Muscle of back (tissue), 13 donors: ENCODE data around the gene IFT20. TPM values are rescaled to one million over a fixed set of nuclear protein-coding genes. Genes with fewer than 3 reads are reported as not detected.

Experiments
- DNase-seq, 3 donors: peaks; one replicate each; pipeline versions ENCODE4 v3.0.0 to v3.0.0-alpha.2; 2013
- long read RNA-seq, 9 donors: transcript quantifications; one replicate each; lab custom pipeline, GENCODE V29; 2026
- polyA plus RNA-seq, 10 donors: library from polyadenylated mRNA; unstranded; fragments of 120-200 nt; gene quantifications; one replicate each; pipeline ENCODE4 v1.2.1, GENCODE V29; 2013; ENCODE audit not compliant: insufficient read length in 10 of 10

The IFT20 gene, protein sequence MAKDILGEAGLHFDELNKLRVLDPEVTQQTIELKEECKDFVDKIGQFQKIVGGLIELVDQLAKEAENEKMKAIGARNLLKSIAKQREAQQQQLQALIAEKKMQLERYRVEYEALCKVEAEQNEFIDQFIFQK
- 10 to 100 TPM; 28.0 to 42.7 (median 32.9) TPM for polyA plus RNA-seq
- long read RNA-seq, donor 1, transcript IFT20-203 (5 exons, 825 nt), result major isoform, 6 of 18 reads
- long read RNA-seq, donor 1, partial matches to known transcripts, result 5 of 18 reads
- long read RNA-seq, donor 1, other reads (novel, unspliced or antisense), result 0 of 18 reads
- long read RNA-seq, donor 2, transcript IFT20-203 (5 exons, 825 nt), result major isoform, 6 of 14 reads
- long read RNA-seq, donor 2, partial matches to known transcripts, result 0 of 14 reads
- long read RNA-seq, donor 2, other reads (novel, unspliced or antisense), result 0 of 14 reads
- long read RNA-seq, donor 3, result 0 reads
- long read RNA-seq, donor 4, transcript IFT20-203 (5 exons, 825 nt), result major isoform, 9 of 14 reads
- long read RNA-seq, donor 4, partial matches to known transcripts, result 0 of 14 reads
- long read RNA-seq, donor 4, other reads (novel, unspliced or antisense), result 0 of 14 reads
- long read RNA-seq, donor 5, transcript IFT20-203 (5 exons, 825 nt), result major isoform, 19 of 36 reads
- long read RNA-seq, donor 5, transcript IFT20-213 (1 exons, 1,485 nt), result minor isoform, 8 of 36 reads
- long read RNA-seq, donor 5, partial matches to known transcripts, result 0 of 36 reads
- long read RNA-seq, donor 5, other reads (novel, unspliced or antisense), result 0 of 36 reads
- long read RNA-seq, donor 6, transcript IFT20-203 (5 exons, 825 nt), result major isoform, 7 of 13 reads
- long read RNA-seq, donor 6, partial matches to known transcripts, result 0 of 13 reads
- long read RNA-seq, donor 6, other reads (novel, unspliced or antisense), result 0 of 13 reads
- long read RNA-seq, donor 7, transcript IFT20-203 (5 exons, 825 nt), result major isoform, 6 of 20 reads
- long read RNA-seq, donor 7, transcript IFT20-213 (1 exons, 1,485 nt), result major isoform, 6 of 20 reads
- long read RNA-seq, donor 7, partial matches to known transcripts, result 0 of 20 reads
- long read RNA-seq, donor 7, other reads (novel, unspliced or antisense), result 0 of 20 reads
- long read RNA-seq, donor 8, transcript IFT20-203 (5 exons, 825 nt), result minor isoform, 6 of 20 reads
- long read RNA-seq, donor 8, transcript IFT20-213 (1 exons, 1,485 nt), result major isoform, 8 of 20 reads
- long read RNA-seq, donor 8, partial matches to known transcripts, result 0 of 20 reads
- long read RNA-seq, donor 8, other reads (novel, unspliced or antisense), result 0 of 20 reads
- long read RNA-seq, donor 9, partial matches to known transcripts, result 0 of 4 reads
- long read RNA-seq, donor 9, other reads (novel, unspliced or antisense), result 0 of 4 reads

DNA sequence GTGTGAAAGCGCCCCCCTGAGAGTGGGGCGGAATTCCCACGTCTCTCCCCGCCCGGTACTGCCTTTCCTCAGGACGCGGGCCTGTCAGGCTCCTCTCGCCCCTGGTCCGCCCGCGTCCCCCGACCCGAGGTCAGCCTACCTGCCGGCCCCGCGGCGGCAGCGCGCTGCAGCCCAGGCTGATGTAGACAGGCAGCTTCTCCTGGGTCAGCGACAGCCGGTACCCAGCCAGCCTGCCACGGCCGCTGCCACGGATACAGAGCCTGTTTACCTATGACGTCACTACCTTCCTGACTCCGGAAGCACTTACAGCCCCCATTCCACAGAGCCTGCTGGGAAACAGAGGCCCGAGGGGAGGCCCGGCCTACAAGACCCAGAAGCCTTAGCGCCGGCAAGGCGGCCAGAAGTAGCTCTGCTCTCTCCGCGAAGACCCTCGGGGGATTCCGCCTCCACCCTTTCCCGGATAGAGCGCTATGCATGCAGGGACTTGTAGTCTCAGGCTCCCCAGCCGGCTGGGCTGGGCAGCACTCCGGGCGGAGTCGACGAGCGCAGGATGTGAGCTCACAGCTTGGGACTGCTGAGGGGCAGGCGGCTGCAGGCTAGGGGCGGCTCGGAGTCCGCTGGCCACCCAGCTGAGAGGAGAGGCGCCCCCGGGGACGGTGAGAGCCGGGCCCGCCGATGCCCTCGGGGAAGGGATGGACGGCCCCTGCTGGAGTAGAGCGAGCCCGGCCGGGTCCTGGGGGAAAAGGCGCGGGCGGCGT, at the start of gene IFT20, which contains the start of gene TNFAIP1:
IFT20 (minus strand) TSS at position 272 of the 758 bp plus-strand sequence. CDS start 3,487 bp downstream, outside the sequence.
TNFAIP1 (plus strand) TSS at position 561 of the 758 bp plus-strand sequence. CDS start 3,761 bp downstream, outside the sequence.
- peak; percentile 100 for DNase-seq

DNA sequence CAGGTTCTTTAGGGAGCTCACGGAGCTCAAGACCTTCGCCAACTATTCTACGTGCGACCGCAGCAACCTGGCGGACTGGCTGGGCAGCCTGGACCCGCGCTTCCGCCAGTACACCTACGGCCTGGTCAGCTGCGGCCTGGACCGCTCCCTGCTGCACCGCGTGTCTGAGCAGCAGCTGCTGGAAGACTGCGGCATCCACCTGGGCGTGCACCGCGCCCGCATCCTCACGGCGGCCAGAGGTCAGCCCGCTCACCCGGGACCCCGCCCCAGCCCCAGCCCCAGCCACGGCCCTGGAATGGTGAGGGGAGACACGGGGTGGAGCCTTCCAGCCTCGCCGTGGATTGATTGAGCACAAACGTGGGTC, 49.7 kb upstream of the IFT20 start:
- no peak for DNase-seq

DNA sequence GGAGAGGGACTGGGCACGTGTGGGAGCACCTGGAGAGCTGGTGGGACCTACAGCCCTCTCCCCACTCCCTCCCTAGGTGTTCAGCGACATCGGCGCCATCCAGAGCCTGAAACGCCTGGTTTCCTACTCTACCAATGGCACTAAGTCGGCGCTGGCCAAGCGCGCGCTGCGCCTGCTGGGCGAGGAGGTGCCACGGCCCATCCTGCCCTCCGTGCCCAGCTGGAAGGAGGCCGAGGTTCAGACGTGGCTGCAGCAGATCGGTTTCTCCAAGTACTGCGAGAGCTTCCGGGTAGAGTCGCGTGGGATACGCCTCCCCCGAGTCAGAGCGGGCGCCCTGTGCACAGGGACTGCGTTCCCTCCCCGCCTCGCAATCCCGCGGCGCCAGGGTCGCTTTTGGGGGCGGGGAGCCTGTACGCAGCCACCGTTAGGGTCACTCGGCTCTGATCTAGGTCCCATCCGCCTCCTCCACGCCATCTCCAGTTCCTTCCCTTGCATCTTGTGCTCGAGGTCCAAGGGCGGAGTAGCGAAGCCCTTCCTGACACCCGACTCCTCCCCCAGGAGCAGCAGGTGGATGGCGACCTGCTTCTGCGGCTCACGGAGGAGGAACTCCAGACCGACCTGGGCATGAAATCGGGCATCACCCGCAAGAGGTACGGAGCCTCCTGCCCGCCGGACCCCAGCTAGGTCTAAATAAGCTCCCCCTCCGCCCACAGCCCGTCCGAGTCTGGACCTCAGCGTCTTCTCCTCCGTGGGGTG, 49.2 kb upstream of the IFT20 start:
- peak in 1 of 3 donors; percentile 21 for DNase-seq

DNA sequence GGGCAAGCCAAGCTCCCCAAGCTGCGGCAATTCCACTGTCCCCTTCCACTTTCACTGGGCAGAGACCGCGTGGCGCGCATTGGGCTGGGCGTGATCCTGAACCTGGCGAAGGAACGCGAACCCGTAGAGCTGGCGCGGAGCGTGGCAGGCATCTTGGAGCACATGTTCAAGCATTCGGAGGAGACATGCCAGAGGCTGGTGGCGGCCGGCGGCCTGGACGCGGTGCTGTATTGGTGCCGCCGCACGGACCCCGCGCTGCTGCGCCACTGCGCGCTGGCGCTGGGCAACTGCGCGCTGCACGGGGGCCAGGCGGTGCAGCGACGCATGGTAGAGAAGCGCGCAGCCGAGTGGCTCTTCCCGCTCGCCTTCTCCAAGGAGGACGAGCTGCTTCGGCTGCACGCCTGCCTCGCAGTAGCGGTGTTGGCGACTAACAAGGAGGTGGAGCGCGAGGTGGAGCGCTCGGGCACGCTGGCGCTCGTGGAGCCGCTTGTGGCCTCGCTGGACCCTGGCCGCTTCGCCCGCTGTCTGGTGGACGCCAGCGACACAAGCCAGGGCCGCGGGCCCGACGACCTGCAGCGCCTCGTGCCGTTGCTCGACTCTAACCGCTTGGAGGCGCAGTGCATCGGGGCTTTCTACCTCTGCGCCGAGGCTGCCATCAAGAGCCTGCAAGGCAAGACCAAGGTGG, 46.0 kb upstream of the IFT20 start:
- peak in 1 of 3 donors; percentile 38 for DNase-seq

DNA sequence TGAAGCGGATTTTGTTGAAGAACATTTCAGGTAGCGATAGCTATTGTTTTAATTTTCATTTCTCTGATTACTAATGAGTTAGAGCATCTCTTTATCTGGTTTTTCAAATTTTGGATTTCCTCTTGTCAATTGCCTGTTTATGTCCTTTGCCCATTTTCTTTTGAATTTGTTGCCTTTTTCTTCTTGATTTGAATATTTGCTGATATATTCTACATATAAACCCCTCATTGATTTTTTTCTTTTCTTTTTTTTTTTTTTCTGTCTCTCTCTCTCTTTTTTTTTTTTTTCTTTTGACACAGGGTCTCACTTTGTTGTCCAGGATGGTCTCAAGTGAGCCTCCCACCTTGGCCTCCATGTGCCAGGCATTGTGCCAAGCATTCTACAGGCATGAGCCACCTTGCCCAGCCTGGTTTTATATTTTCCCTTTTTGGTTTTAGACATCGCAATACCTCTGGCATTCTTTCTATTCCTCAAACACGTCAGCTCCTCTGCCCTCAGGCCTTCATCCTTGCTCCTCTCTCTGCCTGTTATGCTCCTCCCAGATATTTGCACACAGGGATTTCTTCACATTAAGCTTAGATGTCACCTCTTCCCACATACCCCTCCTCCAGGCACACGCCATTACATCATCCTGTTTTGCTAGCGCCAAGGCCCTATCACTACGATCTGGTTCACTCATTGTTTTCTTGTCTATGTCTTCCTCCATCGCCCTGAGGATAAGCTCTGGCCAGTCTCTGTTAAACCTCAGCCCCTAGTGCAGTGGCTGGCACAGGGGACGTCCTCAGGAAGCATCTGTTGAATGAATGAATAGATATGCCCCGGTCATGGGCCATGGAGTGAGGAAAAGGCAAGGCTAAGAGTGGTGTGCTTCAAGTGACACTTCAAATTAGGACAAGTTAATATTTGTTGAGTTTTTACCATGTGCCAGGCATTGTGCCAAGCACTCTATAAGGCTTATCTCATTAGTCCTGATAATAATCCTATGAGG, 44.8 kb upstream of the IFT20 start:
- no peak for DNase-seq

DNA sequence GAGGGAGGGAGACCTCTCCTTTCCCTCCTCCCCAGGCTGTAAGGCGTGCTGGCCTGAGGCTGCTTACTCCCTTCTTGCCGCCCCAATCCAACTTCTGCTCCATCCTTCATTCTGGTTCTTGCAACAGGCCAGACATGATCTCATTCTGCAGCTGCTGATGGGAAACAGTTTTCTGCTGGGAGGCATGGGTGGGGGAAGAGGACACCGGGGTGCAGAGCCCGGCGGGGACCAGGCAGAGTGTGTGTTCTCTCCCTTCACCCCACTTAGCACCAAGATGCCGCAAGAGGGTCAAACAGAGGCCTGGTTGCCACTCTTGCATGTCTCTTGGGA, 37.6 kb upstream of the IFT20 start:
- no peak for DNase-seq

DNA sequence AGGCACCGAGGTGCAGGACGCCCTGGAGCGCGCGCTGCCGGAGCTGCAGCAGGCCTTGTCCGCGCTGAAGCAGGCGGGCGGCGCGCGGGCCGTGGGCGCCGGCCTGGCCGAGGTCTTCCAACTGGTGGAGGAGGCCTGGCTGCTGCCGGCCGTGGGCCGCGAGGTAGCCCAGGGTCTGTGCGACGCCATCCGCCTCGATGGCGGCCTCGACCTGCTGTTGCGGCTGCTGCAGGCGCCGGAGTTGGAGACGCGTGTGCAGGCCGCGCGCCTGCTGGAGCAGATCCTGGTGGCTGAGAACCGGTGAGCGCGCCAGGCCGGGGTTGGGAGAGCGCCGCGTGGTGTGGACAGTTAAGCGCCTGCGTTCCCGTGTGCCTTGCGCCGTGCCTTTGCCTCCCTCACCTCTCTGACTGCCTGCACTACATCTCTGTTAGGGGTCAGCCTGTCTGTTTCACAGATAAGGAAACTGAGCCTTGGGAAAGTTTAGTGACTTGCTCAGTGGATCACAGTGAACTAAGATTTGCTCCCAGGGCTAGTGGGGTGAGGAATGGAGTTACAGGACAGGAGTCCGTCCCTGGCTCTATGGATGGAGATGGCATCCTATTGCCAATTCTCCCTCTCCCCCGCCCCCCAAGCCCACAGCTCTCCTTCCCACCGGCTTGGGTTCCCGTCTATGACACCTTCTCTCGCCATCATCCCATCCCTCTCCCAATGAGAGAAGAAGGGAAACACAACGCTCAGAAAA, 37.1 kb upstream of the IFT20 start:
- DNase-seq, result peak in 2 of 3 donors; percentile 22 to 66

DNA sequence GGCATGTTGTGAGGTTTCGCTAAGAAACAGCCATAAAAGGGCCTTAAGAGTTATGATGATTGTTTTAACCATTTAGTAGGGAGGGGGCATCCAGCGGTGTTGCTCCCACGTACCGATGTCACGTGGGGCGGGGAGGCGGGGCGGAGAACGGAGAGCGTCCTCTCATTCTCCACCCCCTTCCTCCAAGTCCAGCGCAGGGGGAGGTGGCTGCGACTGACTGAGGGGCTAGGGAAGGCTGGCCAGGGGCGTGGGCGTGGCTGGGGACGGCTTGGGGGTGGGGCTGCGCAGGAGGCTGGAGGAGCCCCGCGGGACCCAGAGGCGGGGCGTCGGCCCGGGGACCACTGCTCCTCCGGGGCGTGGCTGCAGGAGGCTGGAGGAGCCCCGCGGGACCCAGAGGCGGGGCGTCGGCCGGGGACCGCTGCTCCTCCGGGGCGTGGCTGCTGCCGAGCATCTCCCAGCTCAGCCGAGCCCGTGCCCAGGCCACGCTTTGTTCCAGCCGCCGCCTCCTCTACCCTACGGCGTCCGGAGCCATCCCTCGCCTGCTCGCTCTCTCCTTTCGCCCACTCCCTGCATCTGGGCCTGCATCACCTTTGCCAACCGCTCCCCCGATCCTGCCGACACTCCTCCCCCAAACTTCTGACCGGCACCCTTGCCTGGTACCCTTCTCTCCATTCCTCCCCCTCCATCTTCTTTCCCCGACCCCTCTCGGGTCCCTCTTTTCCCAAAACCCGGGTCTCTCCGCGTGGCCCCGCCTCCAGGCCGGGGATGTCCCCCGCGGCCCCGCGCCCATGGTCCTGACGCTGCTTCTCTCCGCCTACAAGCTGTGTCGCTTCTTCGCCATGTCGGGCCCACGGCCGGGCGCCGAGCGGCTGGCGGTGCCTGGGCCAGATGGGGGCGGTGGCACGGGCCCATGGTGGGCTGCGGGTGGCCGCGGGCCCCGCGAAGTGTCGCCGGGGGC, 36.3 kb upstream of the IFT20 start, which contains the start of gene SARM1:
SARM1 (plus strand) TSS at position 450 of the 958 bp plus-strand sequence; CDS start at position 789, 339 bp downstream.
- peak; percentile 71 to 90 (median 80) for DNase-seq

DNA sequence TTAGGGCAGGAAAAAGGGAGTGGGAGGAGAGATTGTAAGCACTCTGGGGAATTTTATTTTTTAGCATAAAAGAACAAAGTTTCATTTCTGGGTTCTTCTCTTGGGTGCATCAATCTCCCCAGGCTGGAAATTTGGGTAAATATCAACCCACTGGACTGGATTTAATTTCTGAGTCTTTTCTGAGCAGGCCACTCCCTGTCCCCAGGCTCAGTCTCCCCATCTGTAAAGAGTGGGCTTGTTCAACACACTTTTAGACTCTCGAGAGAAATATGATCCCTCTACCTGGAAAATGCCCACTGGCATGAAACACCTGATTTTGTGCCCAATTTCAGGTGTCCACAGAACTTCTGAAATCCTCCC, 35.5 kb upstream of the IFT20 start:
- no peak for DNase-seq

DNA sequence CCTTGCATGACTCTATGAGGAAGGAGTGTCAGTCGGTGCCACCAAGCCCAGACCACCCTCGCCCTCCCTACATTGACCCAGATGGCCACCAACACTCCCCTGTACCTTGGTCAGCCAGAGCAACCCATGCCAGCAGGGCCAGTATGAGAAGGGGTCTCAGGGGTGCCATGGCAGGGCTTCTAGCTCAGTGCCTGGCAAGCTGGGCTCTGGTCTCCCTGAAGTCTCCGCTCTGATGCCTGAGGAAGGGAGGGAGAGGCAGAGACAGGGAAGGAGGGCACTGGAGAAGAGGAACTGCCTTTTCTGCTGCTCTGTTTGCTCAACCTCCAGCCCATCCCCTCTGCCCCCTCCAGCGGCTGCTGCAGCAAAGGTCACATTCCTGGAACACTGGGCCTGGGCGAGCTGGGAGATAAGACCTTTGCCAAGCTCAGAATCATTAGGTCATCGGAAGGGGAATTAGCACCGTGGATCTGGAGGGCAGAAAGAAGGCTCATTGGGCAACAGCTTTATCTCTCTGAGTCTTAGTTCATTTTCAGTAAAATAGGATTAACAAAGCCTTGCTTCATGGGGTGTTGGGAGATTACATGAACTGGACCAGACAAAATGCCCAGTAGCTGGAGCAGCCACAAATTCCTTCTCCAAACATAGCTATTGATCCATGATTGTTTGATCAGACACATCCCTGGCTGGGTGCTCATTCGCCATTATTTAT, 34.9 kb upstream of the IFT20 start, which contains the start of gene VTN:
VTN (minus strand) TSS at position 273 of the 709 bp plus-strand sequence; CDS start at position 169, 104 bp downstream.
- DNase-seq, result no peak

DNA sequence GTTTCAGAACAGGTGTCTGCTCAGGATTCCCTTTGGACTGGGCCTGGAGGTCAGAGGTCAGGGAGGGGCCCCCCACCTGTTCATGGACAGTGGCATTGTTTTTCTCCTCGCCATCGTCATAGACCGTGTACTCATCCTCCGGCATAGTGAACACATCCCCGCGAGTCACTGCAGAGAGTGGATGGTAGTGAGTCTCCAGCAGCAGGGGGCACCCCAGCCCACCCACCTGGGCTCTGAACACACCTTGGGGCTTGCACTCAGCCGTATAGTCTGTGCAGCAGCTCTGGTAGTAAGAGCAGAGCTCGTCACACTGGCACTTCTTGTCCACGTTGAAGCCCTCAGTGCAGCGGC, 34.4 kb upstream of the IFT20 start:
- no peak for DNase-seq

DNA sequence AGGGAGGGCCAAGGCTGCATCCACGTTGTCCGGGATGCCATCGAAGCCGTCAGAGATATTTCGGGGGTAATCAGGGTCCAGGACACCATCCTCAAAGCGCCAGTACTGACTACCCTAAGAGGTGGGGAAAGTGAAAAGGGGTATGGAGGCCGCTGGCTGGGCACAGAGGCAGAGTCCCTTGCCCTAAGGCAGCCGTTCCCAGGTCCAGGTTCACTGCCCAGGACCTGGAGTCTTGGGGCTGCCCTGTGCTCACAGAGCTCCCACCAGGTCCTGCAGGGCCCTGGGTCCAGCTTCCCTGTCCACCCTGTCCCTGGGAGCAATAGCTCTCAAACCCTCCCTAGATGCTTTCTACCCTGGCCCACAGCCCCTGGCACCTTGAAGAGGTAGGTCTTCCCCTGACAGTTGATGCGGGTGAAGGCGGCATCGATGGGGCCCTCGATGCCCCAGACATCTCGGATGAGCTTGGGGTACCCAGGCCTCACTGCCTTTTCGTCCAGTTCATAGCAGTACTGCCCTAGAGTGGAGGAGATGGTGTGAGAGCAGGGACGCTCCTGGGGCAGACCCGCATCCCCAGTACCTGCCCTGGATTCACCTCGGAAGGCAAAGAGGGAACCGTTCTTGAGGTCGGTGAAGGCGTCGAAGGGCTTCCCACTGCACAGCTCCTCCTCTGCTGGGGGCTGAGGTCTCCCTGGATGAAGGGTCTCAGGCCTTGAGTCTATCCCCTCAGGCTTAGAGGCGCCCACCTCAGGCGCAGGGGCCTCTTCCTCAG, 33.8 kb upstream of the IFT20 start:
- DNase-seq, result no peak

DNA sequence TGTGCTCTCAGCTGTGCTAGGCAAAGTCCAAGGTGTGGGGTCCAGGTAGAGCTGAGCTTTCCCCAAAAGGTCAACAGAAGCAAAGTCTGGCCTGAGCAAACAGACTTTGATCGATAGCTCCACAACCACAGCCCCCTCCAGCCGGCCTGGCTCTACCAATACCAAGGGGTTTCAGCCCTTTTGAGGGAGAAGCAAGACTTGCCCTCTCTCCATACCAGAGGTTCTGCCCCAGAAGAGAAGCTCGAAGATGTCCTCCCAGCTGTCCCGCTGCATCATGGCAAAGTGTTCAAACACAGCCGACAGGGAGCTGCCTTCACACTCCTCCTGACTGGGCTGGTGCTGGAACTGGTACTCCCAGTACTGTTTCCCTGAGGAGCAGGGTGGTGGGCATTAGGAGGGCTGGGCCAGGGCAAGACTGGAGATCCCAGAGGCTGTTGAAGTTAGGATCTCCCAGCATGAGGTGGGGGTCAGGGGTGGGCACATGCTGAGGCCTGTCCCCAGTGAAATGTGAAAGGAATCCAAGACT, 33.1 kb upstream of the IFT20 start:
- DNase-seq, result no peak

DNA sequence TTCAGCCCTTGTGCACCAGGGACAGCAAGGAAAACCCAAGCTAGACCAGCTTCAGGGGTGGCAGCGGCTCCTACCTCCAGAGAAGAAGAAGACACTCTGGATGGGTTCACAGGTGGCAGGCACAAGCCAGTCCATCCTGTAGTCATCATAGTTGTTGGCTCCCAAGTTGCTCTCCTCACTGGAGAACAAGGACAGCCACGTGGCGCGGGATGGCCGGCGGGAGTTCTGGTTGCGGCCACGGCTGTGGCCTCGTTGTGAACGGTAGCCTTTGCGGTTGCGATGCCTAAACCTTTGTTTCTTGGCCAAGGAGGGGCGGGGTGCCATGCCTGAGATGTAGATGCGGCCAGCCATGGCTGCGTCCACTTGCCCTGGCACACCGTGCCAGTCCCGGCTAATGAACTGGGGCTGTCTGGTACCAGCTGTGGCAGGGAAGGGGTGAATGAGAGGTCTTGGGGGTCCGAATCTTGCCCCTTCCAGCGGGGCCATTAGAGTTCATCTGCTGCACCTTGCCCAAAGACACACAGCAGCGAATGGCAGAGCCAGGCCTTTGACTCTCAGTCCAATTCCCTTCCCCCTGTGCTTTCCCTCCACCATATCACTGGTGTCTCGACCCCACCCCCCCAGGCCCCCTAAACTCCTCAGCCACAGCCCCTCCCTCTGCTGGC, 32.5 kb upstream of the IFT20 start:
- no peak for DNase-seq
